Skin of body (tissue), 2 donors: Measurements from ENCODE around the gene SPOCD1. TPM values are rescaled to one million over a fixed set of nuclear protein-coding genes. Genes with fewer than 3 reads are reported as not detected.
A peak's percentile ranks its signal among the peaks of the same experiment; 100 is the strongest.

Experiments used
- DNase-seq: peaks from one replicate; lab custom pipeline; 2025; lab: John Stamatoyannopoulos, UW
- total RNA-seq: library from RNA; depleted of rRNA; stranded (reverse); fragments of >200 nt; gene quantifications from one replicate; pipeline ENCODE4 v1.2.3, GENCODE V29; 2014

The SPOCD1 gene
- total RNA-seq, 1 donor from 2014 or later = 0.39 TPM

DNA sequence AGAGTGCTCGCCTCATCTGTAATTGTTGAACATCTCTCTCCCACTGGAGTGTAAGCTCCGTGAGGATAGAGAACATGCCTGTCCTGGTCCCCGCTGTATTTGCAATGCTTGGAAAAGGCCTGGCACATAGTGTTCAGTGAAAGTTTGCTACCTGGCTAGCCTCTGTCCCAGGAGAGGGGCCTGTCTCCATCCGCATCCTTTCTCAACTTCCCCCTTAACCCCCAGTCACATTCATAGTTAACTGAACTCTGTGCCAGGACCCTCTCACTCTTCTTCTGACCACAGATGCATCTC is 15.2 kb downstream of the SPOCD1 start:
- DNase-seq = no peak

DNA sequence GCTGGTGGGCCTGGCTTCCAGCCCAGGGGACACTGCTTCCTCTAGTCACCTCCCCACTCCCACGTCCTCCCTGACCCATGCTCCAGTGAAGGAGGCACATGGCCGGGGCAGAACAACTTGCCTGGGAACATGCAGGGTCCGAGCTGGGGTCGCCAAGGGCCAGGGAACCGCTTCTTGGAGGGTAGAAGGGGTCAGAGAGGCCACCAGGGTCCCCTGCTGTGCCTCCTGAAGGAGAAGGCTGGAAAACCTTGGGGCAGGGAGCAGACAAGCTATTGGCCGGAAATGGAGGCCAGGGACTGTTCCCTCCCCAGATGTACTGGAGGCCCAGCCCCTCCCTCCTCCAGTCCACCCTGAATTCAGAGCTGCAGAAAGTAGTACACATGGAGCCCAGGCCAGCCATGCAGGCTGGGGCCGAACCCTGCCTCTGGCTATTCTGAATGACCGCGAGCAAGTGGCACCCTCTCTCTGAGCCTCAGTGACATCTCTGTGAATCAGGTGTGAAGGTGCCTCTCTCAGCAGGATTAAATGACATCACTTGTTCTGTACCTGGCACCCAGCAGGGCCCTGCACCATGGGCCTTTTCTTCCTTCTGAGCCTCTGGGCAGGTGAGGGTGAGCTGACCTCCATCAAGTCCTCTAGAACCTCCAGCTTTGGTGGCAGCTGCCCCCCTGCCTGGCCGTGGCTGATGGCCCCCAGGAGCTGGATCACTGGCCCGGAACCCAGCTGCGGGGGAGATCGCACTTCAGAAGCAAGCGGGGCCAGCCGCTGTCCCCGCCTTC is 15.7 kb downstream of the SPOCD1 start:
- no peak for DNase-seq

DNA sequence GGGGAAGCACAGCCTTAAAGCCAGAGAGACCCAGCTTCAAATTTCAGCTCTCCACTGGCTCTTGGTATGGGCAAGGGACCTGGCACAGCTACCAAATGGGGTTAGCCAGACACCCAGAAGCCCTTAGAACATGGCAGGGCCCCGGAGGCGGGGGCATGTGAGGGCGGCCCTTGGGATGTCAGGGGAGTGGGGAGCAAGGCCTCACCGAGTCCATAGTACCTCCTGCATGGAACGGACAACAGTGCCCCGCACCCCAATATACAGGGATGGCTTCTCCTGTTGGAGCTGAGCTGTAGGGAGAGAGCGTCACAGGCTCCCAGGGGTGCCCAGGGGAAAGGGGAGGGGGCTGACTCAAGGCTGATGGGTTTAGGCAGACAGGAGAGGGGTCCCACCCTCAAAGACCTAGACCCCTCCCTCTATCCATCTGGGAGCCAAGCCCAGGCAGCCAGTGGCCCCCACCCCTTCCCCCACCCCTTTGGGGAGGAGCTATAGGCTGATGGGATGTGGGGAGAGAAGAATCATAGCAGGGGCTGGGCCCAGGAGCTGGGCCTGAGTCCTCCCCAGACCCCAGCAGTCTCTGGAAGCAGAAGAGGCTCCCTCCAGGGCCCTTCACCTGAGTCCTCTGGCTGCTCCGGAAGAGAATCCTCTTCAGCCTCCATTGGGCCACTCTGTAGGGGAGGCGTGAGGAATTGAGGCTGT is 16.5 kb downstream of the SPOCD1 start:
- DNase-seq = no peak

DNA sequence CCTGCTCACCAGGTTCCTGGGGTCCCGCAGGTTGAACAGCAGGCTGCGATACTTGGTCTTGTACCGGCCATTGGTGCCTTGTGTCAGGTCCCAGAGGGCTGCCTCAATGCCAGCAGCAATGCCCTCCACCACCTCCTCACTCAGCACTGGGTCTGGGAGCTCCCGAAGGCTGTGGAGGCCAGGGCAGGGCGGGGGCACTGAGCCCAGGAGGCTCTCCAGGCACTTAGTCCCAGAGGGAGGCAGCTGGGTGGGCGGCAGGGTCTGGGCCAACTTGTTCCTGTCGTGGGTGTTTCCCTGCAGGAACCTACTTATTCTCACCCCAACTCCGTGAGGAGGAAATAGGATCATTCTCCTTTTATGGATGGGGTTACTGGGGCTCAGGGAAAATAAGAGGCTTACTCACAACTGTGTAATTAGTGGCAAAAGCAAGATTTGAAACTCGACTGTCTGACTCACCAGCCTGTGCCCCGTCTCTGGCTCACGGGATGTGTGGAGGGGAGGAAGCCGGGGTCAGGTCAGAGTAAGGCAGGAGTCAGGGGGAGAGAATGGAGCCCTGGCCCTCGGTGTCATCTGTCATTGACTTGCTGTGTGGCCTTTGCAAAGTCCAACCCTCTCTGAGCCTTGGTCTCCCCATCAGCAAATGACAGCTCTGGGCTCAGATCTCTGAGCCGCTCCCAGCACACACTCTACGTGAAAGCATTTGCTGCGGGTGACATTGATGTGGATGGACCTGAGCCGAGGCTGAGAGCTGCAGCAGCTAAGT is 17.2 kb downstream of the SPOCD1 start:
- DNase-seq = no peak

DNA sequence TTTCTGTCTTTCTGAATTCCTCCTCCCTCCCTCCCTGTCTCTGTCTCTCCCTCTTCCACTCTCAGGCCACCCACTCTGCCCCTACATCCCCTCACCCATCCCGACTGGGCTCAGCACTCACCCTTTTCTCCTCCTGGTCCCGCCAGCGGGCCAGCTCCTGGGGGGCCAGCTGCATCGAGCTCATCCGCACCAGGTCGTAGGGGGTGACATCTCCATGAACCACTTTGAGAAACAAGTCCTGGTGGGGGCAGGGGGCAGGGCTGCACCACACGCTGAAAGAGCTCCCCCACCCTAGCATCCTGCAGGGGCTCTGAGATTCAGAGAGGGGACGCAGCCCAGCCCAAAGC is 17.8 kb downstream of the SPOCD1 start:
- no peak for DNase-seq

DNA sequence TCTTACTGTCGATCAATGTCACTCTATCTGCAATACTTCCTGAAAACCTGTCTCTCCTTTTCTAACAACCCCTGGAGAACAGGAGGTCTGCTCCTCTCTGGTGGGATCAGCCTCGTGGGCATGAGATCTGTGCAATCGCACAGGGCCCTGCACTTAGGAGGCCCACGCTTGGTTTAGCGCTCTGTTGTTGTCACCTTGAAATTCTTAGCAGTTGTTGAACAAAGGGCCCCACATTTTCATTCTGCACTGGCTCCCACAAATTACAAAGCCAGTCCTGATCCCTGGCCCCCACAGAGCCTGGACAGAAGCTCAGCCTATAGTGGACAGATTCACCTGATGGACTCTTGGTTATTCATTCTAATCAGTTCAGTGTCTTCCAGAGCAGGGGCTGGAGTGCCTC is 18.6 kb downstream of the SPOCD1 start:
- DNase-seq = no peak

DNA sequence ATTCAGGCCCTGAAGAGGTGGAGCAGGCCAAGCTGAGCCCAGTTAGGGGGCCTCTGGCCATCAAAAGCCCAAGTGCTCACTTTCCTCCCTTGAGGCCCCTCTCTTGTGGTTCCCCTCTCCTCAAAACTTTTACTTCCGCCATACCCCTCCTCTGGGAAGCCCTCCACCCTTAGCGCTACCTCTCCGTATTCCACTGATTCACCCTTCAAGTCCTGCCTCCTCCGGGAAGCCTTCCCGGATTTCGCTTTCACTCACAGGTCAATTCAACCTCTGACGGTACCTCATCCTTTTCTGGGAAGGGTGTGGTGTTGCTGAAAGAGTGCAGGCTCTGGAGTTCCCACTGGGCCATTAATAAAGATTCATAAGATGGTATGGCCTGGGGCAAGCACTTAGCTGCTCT is 19.1 kb downstream of the SPOCD1 start:
- DNase-seq = no peak

DNA sequence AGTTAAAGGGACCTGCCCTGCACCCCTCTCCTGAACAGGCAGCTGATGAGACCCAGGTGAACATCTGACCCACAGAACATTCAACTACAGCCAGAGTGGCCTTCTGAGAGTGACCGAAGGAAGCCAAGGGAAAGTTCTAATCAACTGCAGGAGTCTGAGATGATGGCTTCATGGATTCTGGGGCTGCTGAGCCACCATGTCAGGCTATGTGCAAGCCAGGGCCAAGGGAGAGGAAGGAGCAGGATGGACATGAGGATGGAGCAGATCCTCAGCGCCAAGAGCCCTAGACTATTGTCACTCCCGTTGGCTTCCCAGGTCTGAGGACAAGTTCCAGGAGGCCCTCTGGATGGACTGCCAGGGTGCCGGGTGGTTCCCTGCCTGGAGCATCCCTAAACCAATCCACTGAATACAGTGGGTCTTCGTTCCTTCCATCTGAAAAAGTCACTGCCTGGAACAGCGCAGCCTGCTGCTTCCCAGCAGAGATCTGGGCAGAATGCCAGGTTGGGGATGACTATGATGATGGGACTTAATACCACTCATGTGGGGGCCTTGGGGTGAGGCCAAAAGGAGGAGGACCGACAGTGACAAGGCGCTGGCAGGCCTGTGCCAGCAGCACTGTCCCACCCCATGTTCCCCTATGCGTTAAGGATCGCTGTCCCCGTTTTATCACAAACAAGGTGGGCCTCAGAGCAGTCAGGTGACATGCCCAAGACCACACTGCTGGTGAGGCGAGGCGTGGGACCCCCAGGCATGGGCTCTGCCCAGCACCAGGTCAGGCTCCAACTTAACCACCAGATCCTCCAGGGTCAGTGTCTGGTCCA is 19.8 kb downstream of the SPOCD1 start:
- peak; percentile 61 for DNase-seq

DNA sequence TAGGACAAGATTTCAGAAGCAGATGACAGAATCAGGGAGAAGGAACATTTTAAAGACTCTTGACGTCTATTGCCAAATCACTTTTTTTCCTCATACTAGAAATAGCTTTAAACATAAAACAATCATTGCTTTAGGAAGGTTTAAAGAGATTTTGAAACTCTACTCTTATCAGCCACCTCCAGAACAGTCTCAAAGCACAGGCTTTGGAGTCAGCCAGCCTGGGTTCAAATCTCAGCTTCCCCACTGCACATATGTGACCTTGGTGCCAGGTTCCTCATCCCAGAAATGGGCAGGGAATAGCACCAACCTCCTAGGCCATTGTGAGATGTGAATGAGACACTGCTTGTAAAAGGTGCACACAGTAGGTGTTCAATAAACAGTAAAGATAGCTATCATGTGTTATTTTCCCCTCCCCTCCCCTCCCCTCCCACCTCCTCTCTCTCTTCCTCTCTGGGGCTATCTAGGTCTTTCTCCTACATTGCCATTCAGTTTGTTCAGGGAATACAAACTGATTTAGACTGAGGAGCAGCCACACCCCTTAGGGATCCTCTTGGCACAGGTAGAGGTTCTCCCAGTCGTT is 20.6 kb downstream of the SPOCD1 start:
- no peak for DNase-seq

DNA sequence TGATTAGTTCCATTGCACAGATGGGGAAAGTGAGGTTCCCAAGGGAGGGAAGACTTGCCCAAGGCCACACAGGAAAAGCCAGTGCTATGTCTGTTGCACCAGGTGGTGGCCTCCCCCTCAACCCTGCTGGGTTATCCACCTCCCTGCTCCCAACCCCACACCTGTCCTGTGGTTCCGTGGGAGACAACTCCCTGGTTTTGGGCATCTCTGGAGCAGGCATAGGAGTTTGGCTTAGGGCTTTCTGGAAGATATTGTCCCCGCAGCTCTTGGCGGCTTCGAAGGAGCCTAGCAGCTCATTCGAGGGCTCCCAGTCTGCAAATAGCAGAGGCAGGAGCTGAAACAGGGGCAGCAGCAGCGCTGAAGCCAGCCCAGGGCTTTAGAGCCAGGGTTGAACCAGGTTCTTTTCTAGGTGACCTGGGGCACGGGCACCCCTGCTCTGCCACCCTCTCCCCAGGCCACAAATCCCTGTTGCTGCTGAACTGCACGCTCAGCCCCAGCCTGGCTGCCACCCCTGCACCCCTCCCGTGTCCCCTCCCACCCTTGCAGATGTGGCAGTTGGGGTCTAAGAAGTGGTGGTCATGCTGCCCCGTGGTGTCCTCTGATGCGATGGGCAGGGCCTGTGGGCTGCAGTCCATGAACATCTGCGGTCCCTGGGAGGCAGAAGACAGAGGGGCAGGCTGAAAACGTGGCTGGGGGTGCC is 22.1 kb downstream of the SPOCD1 start:
- no peak for DNase-seq

DNA sequence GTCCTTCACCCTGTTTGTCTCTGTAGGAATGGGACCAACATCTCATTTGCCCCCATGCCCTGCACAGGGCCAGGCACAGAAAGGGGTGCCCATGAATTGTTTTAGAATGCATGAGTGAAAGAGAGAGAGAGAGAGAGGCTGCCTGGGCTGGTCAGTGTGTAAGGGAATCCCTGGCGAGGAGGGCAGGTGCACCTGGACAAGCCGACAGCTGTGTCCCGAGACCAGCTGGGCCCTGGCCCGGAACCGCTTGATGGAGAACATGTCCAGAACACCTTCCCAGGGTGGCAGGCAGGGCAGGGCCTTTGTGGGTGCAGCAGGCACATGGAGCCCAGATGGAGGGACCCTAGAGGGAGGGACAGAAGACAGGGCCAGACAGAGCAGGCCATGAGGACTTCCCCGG is 22.7 kb downstream of the SPOCD1 start:
- no peak for DNase-seq

DNA sequence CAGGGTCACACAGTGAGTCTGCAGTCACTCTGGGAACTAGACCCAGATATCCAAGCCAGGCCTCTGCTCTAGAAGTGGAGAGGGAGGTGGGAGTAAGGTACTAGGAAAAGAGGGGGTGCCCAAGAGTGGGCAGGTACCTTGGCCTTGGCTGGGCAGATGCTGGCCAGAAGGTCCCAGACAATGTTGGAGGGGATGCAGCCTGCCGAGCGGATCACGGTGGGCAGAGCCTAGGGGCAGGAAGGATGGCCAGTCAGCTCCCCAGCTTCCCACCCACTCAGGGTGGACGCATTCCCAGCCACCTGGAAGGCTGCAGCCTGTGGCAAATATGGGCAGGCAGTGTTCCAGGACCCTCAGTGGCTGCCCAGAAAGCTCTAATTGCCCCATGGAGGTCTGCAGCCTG is 23.3 kb downstream of the SPOCD1 start:
- DNase-seq = no peak

DNA sequence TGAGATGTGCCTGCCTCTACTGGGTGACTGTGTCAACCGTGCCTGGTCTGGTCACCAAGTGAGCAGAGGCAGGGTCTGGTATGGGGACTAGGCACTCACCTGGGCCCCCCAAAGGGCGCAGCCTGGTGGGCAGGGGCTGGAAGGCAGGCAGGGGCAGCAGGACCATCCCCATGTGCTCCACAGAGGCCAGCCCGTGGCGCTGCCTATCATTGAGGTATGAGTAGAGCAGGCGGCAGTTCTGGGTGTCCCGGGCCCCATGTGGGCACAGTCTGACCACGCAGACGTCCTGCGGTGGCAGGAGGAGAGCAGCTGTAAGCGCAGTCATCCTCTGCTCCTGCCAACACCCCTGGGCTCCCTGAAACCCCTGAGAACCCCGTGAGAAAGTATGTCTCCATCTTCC is 23.7 kb downstream of the SPOCD1 start:
- no peak for DNase-seq

DNA sequence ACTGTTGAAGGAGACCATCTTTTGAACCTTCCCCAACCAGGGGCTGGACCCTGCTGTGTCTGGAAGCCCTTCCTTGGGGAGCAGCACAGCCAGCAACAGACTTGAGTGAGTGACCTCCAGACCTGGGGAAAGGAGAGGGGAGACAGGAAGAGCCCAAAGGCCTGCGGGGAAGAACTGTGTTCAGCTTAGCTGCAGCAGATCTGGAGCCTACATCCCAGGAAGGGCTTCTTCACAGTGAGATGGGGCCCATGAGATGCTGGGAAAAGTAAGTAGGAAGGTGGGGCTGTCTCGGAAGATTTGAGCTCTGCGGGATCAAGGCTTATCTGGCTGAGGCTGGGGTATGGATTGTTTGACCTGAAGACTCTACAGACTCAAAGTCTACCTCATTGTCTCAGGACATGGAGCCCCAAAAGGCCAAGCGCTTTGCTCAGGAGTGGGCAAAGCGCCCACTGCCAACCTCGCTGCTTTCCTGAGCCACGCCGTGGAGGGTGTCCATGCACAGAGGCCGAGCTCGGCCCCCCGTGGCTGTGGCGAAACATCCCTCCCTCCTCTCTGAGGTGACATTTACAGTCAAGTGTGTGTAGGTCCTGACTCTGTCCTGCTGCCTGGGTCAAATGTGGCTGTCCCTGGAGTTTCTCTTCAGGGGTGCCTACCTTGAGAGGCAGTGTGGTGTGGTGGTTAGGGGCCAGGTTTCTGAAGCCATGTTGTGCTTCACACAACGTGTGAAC is 24.5 kb downstream of the SPOCD1 start:
- DNase-seq = no peak

DNA sequence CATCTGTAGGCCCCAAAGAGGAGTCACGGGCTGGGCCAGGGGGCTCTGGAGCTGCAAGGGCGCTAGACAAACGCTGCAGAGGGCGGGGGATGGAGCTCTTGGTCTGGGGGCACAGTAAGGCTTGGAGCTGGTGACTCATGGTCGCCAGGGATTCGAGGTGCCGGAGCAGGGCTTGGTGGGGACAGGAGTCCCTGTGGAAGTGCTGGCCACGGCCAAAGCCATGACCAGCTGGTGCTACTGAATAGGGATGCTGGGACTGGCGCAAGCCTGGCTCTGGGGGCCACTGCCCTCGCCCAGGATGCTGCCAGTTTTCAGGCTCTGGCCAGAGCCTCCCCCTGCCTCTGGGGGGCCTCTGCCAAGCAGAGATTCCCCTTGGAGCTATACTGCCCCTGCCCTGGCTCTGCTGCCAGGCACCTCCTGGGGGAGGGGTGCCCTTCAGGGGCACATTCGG is 25.2 kb downstream of the SPOCD1 start:
- DNase-seq = no peak

DNA sequence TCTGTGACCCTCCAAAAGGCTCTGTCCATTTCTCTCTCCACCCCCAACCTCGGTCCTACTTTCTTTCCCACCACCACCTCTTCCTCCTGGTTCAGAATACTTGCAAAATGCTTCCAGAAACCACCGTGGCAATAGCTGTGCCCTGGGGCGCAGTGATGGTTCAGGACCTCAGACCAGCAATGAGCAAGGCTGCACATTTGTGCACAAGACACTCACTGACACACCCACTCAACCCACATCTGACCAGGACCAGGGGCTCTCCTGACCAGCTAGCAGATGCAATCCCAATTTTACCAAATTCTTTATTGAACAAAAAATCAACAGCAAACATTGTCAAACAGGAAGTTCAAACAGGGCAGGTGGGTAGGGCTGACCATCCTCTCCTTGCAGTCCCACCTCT is 25.7 kb downstream of the SPOCD1 start:
- DNase-seq = no peak

DNA sequence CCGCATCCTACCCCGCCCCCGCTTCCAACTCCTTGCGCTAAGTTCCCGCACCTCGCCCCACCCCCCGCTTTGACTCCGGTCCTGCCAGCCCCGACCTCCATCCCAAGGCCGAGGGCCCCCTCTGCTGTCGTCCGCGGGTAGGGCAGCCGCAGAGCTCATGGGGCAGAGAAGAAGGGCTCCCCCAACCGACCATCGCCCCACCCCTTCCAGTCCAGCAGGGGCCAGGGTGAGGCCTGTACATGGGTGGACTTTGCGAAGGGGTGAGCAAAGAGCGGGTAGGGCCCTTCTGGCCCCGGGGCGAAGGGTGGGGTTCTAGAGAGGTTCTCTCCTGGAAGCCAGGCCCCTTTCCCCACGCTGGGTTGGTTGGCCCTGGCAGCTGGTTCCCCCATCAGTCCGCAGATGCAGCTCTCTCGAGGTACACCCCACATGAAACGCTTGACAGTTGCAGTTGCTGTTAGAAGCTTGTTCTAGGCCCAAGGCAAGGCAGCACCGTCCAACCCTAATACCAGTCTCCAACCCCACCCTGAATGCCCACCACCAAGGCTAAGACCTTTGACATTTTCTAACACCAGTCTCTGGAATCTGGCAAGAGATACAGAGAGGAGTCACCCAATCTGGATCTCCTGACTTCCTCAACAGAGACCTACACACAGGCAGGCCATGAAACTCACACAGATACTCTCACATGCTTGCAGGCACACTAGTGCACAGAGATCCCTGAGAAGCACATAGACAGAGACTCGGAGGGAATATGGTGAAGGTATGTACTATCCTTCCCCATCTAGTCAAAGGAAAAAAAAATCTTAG is 26.4 kb downstream of the SPOCD1 start:
- DNase-seq = peak; percentile 93

DNA sequence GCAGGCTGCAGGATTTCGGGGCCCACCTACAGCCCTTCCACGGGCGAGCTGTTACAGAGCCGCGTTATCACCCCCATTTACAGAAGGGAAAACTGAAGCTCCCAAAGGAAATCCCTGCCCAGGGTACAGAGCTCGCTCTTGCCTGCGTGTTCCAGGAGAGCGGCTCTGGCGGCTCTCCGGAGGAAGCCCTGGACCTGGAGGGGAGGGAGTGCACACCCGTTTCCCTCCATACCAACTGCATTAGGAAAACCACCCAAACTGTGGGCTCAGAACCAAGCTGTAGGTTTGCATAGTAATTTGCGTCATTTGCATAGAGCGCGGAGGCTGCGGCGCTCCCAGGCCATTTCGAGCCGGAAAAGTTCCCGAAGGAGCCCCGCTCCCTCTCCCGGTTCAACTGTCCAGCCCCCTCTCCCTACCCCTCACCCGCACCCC is 27.0 kb downstream of the SPOCD1 start:
- DNase-seq = peak; percentile 93
